ENCODE data around the gene GCN1.
A peak's percentile ranks its signal among the peaks of the same experiment; 100 is the strongest.

The GCN1 gene

DNA sequence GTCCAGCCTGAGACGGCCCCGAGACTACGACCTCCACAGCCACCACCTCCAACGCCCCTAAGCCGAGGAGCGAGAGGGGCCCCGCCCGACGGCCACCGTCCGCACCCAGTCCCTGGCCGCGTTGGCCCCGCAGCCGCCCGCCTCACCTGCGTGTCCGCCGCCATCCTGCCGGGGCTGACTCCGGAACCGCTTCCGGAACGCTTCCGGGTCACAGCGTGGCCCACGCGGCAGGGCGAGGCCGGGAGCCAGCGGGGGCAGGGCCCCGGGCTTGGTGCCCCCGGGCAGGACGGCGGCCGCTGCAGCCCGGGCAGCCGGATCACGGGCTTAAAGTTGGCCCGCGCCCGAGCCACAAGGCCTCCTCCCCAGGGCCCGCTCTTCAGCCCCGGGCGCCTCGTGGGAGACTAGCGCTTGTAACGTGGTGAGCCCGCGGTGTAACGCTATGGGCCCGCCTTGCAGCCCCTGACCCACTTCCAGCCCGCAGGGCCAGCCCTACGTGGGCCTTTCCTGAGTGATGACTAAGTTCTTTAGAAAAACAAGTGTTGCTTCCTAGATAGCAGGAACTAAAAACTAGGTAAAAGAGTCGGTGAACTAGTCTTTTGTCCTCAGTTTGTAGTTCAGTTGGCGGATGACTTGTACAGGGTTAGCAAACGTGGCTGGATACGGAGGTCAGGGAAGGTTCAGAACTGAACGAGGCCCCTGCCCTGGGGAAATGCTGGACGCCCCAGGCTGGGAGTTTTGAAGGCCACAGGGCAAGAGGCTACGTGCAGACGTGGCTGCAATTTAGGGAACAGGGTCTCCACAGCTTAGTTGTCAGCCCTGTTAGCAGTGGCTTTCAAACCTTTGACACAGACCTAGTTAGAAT is at the start of gene GCN1:
Gene GCN1 (minus strand): TSS at position 182 of the 862 bp plus-strand sequence. CDS start 18 bp downstream, at position 164.
- Histone ChIP-seq H3K4me3 (ENCODE audit: low read length in 2 of 2) (peak within 1 kb of the TSS; percentile 89 to 96), H3K36me3 (ENCODE audit: control insufficient read depth in 2 of 2, insufficient read depth in 2 of 2, low read length in 2 of 2) (peaks cover 19 to 32% of the 10 kb centered on the region in 2 donors), H3K27ac (ENCODE audit: low read length) (peak within 1 kb of the TSS; percentile 81), H3K27me3 (ENCODE audit: control insufficient read depth in 1 of 2, insufficient read depth in 2 of 2, low read length in 2 of 2) (no peaks in the 10 kb centered on the region), H3K4me1 (ENCODE audit: control insufficient read depth, insufficient read depth, low read length) (peaks cover 28% of the 10 kb centered on the region), H3K9me3 (ENCODE audit: control insufficient read depth in 2 of 2, low read length in 2 of 2) (no peaks in the 10 kb centered on the region), H3K9ac (ENCODE audit: low read length in 2 of 2) (peak within 1 kb of the TSS; percentile 83 to 94)

DNA sequence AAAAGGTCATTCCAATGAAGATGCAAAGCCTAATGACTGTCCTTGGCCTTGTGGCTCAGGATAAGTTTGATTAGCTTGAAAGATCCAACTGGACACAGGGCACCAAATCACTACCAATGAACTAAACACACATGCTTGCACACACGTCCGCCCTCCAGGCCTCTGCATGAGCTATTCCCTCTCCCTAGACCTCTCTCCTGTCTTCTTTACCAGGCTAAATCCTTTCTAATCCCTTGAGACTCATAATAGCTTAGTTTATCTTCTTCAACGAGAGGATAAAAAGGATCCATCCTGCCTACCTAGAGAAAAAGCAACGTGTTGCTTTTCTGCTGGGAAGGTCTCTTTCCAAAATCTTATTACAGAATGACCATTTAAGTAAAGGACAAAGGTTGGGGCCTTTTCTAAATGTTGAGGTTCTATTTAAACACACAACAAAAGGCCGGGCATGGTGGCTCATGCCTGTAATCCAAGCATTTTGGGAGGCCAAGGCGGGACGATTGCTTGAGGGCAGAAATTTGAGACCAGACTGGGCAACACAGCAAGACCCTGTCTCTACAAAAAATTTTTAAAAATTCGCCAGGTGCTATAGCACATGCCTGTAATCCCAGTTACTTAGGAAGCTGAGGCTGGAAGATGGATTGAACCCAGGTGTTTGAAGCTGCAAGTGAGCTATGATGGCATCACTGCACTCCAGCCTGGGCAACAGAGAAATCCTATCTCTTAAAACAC is 48.6 kb upstream of the GCN1 start:
- Histone ChIP-seq H3K27me3 (ENCODE audit: control insufficient read depth in 1 of 2, insufficient read depth in 2 of 2, low read length in 2 of 2) (no peaks in the 10 kb centered on the region), H3K36me3 (ENCODE audit: control insufficient read depth in 2 of 2, insufficient read depth in 2 of 2, low read length in 2 of 2) (no peaks in the 10 kb centered on the region), H3K4me3 (ENCODE audit: low read length in 2 of 2) (no peak overlapping the region), H3K27ac (ENCODE audit: low read length) (no peak overlapping the region), H3K9me3 (ENCODE audit: control insufficient read depth in 2 of 2, low read length in 2 of 2) (no peaks in the 10 kb centered on the region), H3K4me1 (ENCODE audit: control insufficient read depth, insufficient read depth, low read length) (peaks cover 57% of the 10 kb centered on the region), H3K9ac (ENCODE audit: low read length in 2 of 2) (no peak overlapping the region)

- Histone ChIP-seq H3K9me3 (ENCODE audit: control insufficient read depth in 2 of 2, low read length in 2 of 2) (no peaks in the 10 kb centered on the region), H3K4me3 (ENCODE audit: low read length in 2 of 2) (no peak overlapping the region), H3K9ac (ENCODE audit: low read length in 2 of 2) (peak overlapping the region in 1 of 2 donors; percentile 21), H3K4me1 (ENCODE audit: control insufficient read depth, insufficient read depth, low read length) (peaks cover 58% of the 10 kb centered on the region), H3K27ac (ENCODE audit: low read length) (peak overlapping the region; percentile 31), H3K27me3 (ENCODE audit: control insufficient read depth in 1 of 2, insufficient read depth in 2 of 2, low read length in 2 of 2) (no peaks in the 10 kb centered on the region), H3K36me3 (ENCODE audit: control insufficient read depth in 2 of 2, insufficient read depth in 2 of 2, low read length in 2 of 2) (no peaks in the 10 kb centered on the region)
These were observed 47.8 kb upstream of the GCN1 start for GRCh38 chr12:120242275-120242799.

DNA sequence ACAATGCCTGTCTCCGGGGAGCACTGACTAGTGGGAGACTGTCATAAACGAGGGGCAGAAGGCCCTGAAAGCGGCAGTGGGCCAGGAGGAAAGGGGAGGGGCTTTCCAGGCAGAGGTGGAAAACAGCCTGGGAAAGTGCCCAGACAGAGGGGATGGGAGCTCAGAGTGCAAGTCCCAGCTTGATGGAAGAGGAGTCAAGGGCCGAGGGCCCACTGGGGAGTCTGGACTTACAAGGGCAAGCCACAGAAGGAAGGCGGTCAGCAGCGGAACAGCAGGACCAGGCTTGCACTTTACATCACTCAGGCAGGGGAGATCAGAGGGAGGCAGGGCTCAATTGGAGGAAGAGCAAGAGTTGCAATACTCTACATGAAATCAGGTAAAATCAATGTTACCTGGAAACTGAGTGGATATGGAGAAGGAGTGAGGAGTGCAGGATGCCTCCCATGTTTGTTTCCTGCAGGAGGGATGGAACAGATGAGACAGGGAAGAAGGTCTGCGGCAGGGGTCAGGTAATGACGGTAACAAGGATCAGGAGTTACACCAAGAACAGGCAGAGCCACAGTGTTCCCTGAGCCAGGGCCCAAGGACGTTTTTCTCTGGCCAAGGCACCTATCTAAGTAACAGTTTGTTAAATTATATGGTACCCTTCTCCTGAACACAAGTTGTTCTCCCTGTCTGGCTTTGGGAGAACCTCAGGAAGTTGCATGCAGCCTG is 47.2 kb upstream of the GCN1 start:
- H3K27ac ChIP-seq (ENCODE audit: low read length) = peak overlapping the region; percentile 31
- H3K36me3 ChIP-seq (ENCODE audit: control insufficient read depth in 2 of 2, insufficient read depth in 2 of 2, low read length in 2 of 2) = no peaks in the 10 kb centered on the region
- H3K9me3 ChIP-seq (ENCODE audit: control insufficient read depth in 2 of 2, low read length in 2 of 2) = no peaks in the 10 kb centered on the region
- H3K9ac ChIP-seq (ENCODE audit: low read length in 2 of 2) = peak overlapping the region in 1 of 2 donors; percentile 21
- H3K27me3 ChIP-seq (ENCODE audit: control insufficient read depth in 1 of 2, insufficient read depth in 2 of 2, low read length in 2 of 2) = no peaks in the 10 kb centered on the region
- H3K4me3 ChIP-seq (ENCODE audit: low read length in 2 of 2) = no peak overlapping the region
- H3K4me1 ChIP-seq (ENCODE audit: control insufficient read depth, insufficient read depth, low read length) = peaks cover 61% of the 10 kb centered on the region

DNA sequence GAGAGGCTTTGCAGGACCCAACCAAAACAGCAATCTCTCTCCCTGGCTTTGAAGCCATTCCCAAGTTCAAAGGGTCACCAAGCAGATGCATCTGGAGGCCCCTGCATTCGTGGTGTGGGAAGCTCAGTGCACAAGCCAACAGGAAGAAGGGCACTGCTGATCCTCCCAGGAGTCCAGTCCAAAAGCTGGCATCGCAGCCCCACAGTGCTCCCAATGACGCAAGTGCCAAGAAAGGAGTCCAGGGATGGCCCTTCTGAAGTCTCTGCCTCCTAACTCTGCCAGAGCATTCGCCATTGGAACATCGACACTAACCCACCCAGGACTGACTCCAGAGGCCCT is 45.9 kb upstream of the GCN1 start:
- Histone ChIP-seq H3K36me3 (ENCODE audit: control insufficient read depth in 2 of 2, insufficient read depth in 2 of 2, low read length in 2 of 2) (no peaks in the 10 kb centered on the region), H3K9me3 (ENCODE audit: control insufficient read depth in 2 of 2, low read length in 2 of 2) (no peaks in the 10 kb centered on the region), H3K4me3 (ENCODE audit: low read length in 2 of 2) (no peak overlapping the region), H3K27ac (ENCODE audit: low read length) (no peak overlapping the region), H3K4me1 (ENCODE audit: control insufficient read depth, insufficient read depth, low read length) (peaks cover 72% of the 10 kb centered on the region), H3K27me3 (ENCODE audit: control insufficient read depth in 1 of 2, insufficient read depth in 2 of 2, low read length in 2 of 2) (no peaks in the 10 kb centered on the region), H3K9ac (ENCODE audit: low read length in 2 of 2) (no peak overlapping the region)

GRCh38 chr12:120239776-120240494 is 45.4 kb upstream of the GCN1 start:
- Histone ChIP-seq H3K4me1 (ENCODE audit: control insufficient read depth, insufficient read depth, low read length) (peaks cover 75% of the 10 kb centered on the region), H3K9me3 (ENCODE audit: control insufficient read depth in 2 of 2, low read length in 2 of 2) (no peaks in the 10 kb centered on the region), H3K36me3 (ENCODE audit: control insufficient read depth in 2 of 2, insufficient read depth in 2 of 2, low read length in 2 of 2) (no peaks in the 10 kb centered on the region), H3K4me3 (ENCODE audit: low read length in 2 of 2) (no peak overlapping the region), H3K9ac (ENCODE audit: low read length in 2 of 2) (no peak overlapping the region), H3K27me3 (ENCODE audit: control insufficient read depth in 1 of 2, insufficient read depth in 2 of 2, low read length in 2 of 2) (no peaks in the 10 kb centered on the region), H3K27ac (ENCODE audit: low read length) (no peak overlapping the region)

DNA sequence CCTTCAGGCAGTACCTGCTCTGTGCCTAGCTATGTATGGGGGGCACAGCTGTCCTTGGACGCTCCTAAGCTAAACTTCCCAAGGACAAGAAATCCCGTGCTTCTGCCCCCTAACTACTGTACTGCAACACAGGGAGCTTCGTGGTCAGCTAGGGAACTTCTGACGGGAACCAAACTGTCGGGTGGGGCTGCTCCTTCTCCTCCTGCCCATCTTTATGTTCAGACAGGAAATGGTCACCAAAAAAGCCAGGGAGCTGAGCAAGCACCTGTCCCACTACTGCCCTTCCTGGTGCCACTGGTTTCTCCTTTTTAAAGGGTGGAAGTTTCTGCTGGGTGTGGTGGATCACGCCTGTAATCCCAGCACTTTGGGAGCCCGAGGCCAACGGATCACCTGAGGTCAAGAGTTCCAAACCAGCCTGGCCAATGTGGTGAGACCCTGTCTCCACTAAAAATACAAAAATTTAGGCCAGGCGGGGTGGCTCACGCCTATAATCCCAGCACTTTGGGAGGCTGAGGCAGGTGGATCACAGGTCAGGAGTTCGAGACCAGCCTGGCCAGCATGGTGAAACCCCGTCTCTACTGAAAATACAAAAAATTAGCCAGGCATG is 44.4 kb upstream of the GCN1 start:
- Histone ChIP-seq H3K27me3 (ENCODE audit: control insufficient read depth in 1 of 2, insufficient read depth in 2 of 2, low read length in 2 of 2) (no peaks in the 10 kb centered on the region), H3K9me3 (ENCODE audit: control insufficient read depth in 2 of 2, low read length in 2 of 2) (no peaks in the 10 kb centered on the region), H3K4me3 (ENCODE audit: low read length in 2 of 2) (no peak overlapping the region), H3K36me3 (ENCODE audit: control insufficient read depth in 2 of 2, insufficient read depth in 2 of 2, low read length in 2 of 2) (no peaks in the 10 kb centered on the region), H3K27ac (ENCODE audit: low read length) (no peak overlapping the region), H3K4me1 (ENCODE audit: control insufficient read depth, insufficient read depth, low read length) (peaks cover 82% of the 10 kb centered on the region), H3K9ac (ENCODE audit: low read length in 2 of 2) (no peak overlapping the region)

DNA sequence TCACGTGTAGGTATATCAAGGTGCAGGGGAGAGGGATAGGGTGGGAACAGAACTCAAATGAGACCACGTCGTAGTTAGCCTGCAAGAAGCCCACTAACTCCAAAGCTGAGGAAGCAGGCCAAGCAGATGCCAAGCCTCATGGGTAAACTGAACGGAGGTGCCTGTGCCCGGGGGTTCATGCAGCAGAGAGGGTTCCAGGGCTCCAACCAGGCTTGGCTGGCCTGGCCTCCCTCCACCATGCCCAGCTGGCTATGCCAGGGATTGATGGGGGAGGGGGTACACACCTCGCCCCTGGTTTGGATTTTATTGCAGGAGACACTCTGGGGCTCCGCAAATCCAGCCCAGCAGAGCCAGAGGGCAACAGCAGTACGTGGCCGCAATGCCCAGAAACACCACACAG is 43.7 kb upstream of the GCN1 start:
- peak overlapping the region; percentile 41 for H3K27ac ChIP-seq (ENCODE audit: low read length)
- H3K9ac ChIP-seq (ENCODE audit: low read length in 2 of 2) = no peak overlapping the region
- no peaks in the 10 kb centered on the region for H3K27me3 ChIP-seq (ENCODE audit: control insufficient read depth in 1 of 2, insufficient read depth in 2 of 2, low read length in 2 of 2)
- no peaks in the 10 kb centered on the region for H3K36me3 ChIP-seq (ENCODE audit: control insufficient read depth in 2 of 2, insufficient read depth in 2 of 2, low read length in 2 of 2)
- peaks cover 88% of the 10 kb centered on the region for H3K4me1 ChIP-seq (ENCODE audit: control insufficient read depth, insufficient read depth, low read length)
- H3K9me3 ChIP-seq (ENCODE audit: control insufficient read depth in 2 of 2, low read length in 2 of 2) = no peaks in the 10 kb centered on the region
- H3K4me3 ChIP-seq (ENCODE audit: low read length in 2 of 2) = no peak overlapping the region

GRCh38 chr12:120237360-120238171 is 43.1 kb upstream of the GCN1 start:
- Histone ChIP-seq H3K9ac (ENCODE audit: low read length in 2 of 2) (no peak overlapping the region), H3K27ac (ENCODE audit: low read length) (peak overlapping the region; percentile 41), H3K9me3 (ENCODE audit: control insufficient read depth in 2 of 2, low read length in 2 of 2) (no peaks in the 10 kb centered on the region), H3K36me3 (ENCODE audit: control insufficient read depth in 2 of 2, insufficient read depth in 2 of 2, low read length in 2 of 2) (no peaks in the 10 kb centered on the region), H3K4me1 (ENCODE audit: control insufficient read depth, insufficient read depth, low read length) (peaks cover 92% of the 10 kb centered on the region), H3K27me3 (ENCODE audit: control insufficient read depth in 1 of 2, insufficient read depth in 2 of 2, low read length in 2 of 2) (no peaks in the 10 kb centered on the region), H3K4me3 (ENCODE audit: low read length in 2 of 2) (peak overlapping the region in 1 of 2 donors; percentile 3)

Measured in stomach smooth muscle (tissue), 2 donors.